Endothelial cell of umbilical vein (primary cell): ENCODE data around the gene DDX23. TPM values are rescaled to one million over a fixed set of nuclear protein-coding genes. Genes with fewer than 3 reads are reported as not detected.

Experiments used
- BruUV-seq: library from RNA; stranded (reverse); fragments of 400-500 nt; replicated peaks from 2 replicates; lab custom pipeline; 2021; lab: Mats Ljungman, UMichigan
- CTCF ChIA-PET: fragments of 300-600, 350-600 bp; sonication (Branson Sonifier 250); formaldehyde crosslinking; loops from one replicate; lab custom pipeline; 2021; ENCODE audit warnings: antibody characterized with exemption, inconsistent platforms; lab: Charles Lee
- POLR2A ChIA-PET: fragments of 300-600, 350-600 bp; sonication (Branson Sonifier 250); formaldehyde crosslinking; loops from one replicate; lab custom pipeline; 2021; ENCODE audit warnings: antibody characterized with exemption, inconsistent platforms; lab: Charles Lee
- DNase-seq: peaks from one replicate; pipeline ENCODE4 v3.0.0-alpha.2; 2011; ENCODE audit warnings: low read depth, low spot score
- FAIRE-seq: peaks from 2 replicates; lab custom pipeline; 2011; peaks lifted over from hg19 to GRCh38; lab: Jason Lieb, UNC
- H2AFZ ChIP-seq: 2 replicates; pipeline ENCODE4 v1.6.0; 2012; ENCODE audit warnings: low read depth, low read length, control low read depth, inconsistent platforms
- H3K27ac ChIP-seq: 2 replicates; pipeline ENCODE4 v1.5.1; 2011; ENCODE audit warnings: low read depth, mild to moderate bottlenecking, control low read depth, low read length, moderate library complexity; ENCODE audit not compliant: insufficient read depth
- H3K27me3 ChIP-seq, 2 experiments: 2 replicates each; pipeline versions ENCODE4 v1.6.0 to v1.6.1; 2011; ENCODE audit warnings: low read length in 2 of 2, mixed read lengths in 1 of 2; ENCODE audit not compliant: control insufficient read depth in 2 of 2, insufficient read depth in 2 of 2
- H3K36me3 ChIP-seq, 2 experiments: 2 replicates in 1 of 2; 3 replicates in 1 of 2; pipeline ENCODE4 v1.5.1; 2011; ENCODE audit warnings: low read length in 2 of 2, mild to moderate bottlenecking in 1 of 2, moderate library complexity in 1 of 2; ENCODE audit not compliant: control insufficient read depth in 2 of 2, insufficient read depth in 2 of 2; ENCODE audit errors: extremely low read depth in 1 of 2
- H3K4me1 ChIP-seq: 3 replicates; pipeline ENCODE4 v1.5.1; 2011; ENCODE audit warnings: mild to moderate bottlenecking, low read length; ENCODE audit not compliant: control insufficient read depth, insufficient read depth; ENCODE audit errors: extremely low read depth
- H3K4me2 ChIP-seq: 2 replicates; pipeline ENCODE4 v1.6.1; 2011; ENCODE audit warnings: low read length, control low read depth, mixed read lengths; ENCODE audit not compliant: insufficient read depth
- H3K4me3 ChIP-seq, 3 experiments: fragments of 200-600 bp in 1 of 3; sonication (generic), shearing (Covaris generic) in 1 of 3; replicated peaks in 1 of 3; 2 replicates each; pipeline ENCODE4 v1.5.1; 2011 to 2016; ENCODE audit warnings: control low read depth in 3 of 3, low read length in 3 of 3, mild to moderate bottlenecking in 2 of 3, inconsistent platforms in 1 of 3, low read depth in 1 of 3, moderate library complexity in 1 of 3; ENCODE audit not compliant: insufficient read depth in 1 of 3
- H3K79me2 ChIP-seq: 2 replicates; pipeline ENCODE4 v1.6.0; 2012; ENCODE audit warnings: low read length, inconsistent platforms; ENCODE audit not compliant: control insufficient read depth, insufficient read depth
- H3K9ac ChIP-seq: replicated peaks from 2 replicates; pipeline ENCODE3; 2011; ENCODE audit warnings: low read length, control low read depth; ENCODE audit not compliant: insufficient read depth; ENCODE audit errors: extremely low read depth
- H3K9me1 ChIP-seq: replicated peaks from 3 replicates; pipeline ENCODE4 v1.6.0; 2011; ENCODE audit warnings: mild to moderate bottlenecking, low read length; ENCODE audit not compliant: control insufficient read depth, insufficient read depth; ENCODE audit errors: extremely low read depth
- H3K9me3 ChIP-seq: replicated peaks from 2 replicates; pipeline ENCODE4 v1.5.1; 2012; ENCODE audit warnings: low read length, inconsistent platforms; ENCODE audit not compliant: control insufficient read depth, insufficient read depth
- H4K20me1 ChIP-seq: replicated peaks from 2 replicates; pipeline ENCODE3; 2011; ENCODE audit warnings: mild to moderate bottlenecking, low read length; ENCODE audit not compliant: control insufficient read depth, insufficient read depth; ENCODE audit errors: extremely low read depth
- CTCF ChIP-seq, 2 donors: IDR thresholded peaks; 1 replicate in 1 of 2; 2 replicates in 1 of 2; pipeline ENCODE4 v1.5.1; 2011; ENCODE audit warnings: low read length in 2 of 2, mild to moderate bottlenecking in 2 of 2, moderate library complexity in 2 of 2, control low read depth in 1 of 2, inconsistent platforms in 1 of 2, low read depth in 1 of 2; ENCODE audit not compliant: insufficient read depth in 1 of 2; ENCODE audit errors: extremely low read depth in 1 of 2
- JUN ChIP-seq: IDR thresholded peaks from 2 replicates; pipeline ENCODE4 v1.6.1; 2011; ENCODE audit warnings: borderline replicate concordance, low read depth; ENCODE audit not compliant: insufficient read length, insufficient read depth
- MAX ChIP-seq: IDR thresholded peaks from 2 replicates; pipeline ENCODE4 v1.6.1; 2011; ENCODE audit not compliant: insufficient read depth, insufficient read length
- POLR2AphosphoS5 ChIP-seq: IDR thresholded peaks from 2 replicates; pipeline ENCODE4 v1.6.1; 2012; ENCODE audit warnings: low read depth, mild to moderate bottlenecking, control low read depth, low read length, moderate library complexity; ENCODE audit not compliant: insufficient read depth
- dilution Hi-C: fragments of 300-500 bp; cut with MboI; formaldehyde crosslinking; loops from one replicate; pipeline ENCODE4 v1.15.0; 2019; ENCODE audit warnings: low sequenced_read_pairs; ENCODE audit not compliant: extremely low pct_ligation_motif_present
- intact Hi-C: fragments of 100-400 bp; cut with micrococcal nuclease; formaldehyde crosslinking; loops from one replicate; pipeline ENCODE4 v1.10.0; 2022
- polyA plus RNA-seq, 4 experiments: library from polyadenylated mRNA; depleted of rRNA in 3 of 4; stranded (reverse) in 3 of 4; unstranded in 1 of 4; fragments of >200 nt; gene quantifications; 2 replicates each; pipeline versions ENCODE4 v1.2.1 to v1.2.3, GENCODE V29; 2011 to 2012; ENCODE audit warnings: missing spikeins in 1 of 4
- total RNA-seq: library from RNA; stranded (reverse); gene quantifications from 2 replicates; pipeline ENCODE4 v1.2.3, GENCODE V29; 2021

The DDX23 gene
- total and polyA plus RNA-seq, 2 donors (not counting 3 experiments of a cell fraction or from before 2014, with no cell fraction given), result 56.0 to 107 TPM

- Histone ChIP-seq H3K27me3 (no peaks in the 10 kb centered on the region), H3K4me3 (peak overlapping the region; percentile 45 to 63 (median 54)), H3K4me1 (peaks cover 20% of the 10 kb centered on the region), H3K27ac (peak overlapping the region; percentile 10), H3K9me1 (no peaks in the 10 kb centered on the region), H2AFZ (peak overlapping the region; percentile 81), H3K4me2 (peak overlapping the region; percentile 68), H3K9me3 (no peaks in the 10 kb centered on the region), H3K79me2 (no peaks in the 10 kb centered on the region), H4K20me1 (no peaks in the 10 kb centered on the region), H3K36me3 (no peaks in the 10 kb centered on the region), H3K9ac (peak overlapping the region; percentile 47)
- dilution Hi-C loops (no loop called here), intact Hi-C loops (loop anchor here (1.0 to 2.0 kb wide), 2 partner anchors 38 to 76 kb away; partner anchors contain the start of gene DDX23)
- no TSS peak for BruUV-seq
- ChIA-PET POLR2A (no interaction called here), CTCF (interaction anchor here (0.6 to 2.6 kb wide), 19 partner anchors 9 to 174 kb away, joined by 3 to 30 read pairs (median 4); partner anchors contain the start of genes ADCY6 and KANSL2)
- DNase-seq, result peak; percentile 73
- FAIRE-seq, result peak; percentile 49
- TF ChIP-seq CTCF (IDR thresholded peaks at IDR 0.05; ENCODE audit: extremely low read depth in 1 of 2, insufficient read depth in 1 of 2, low read depth in 1 of 2, low read length in 2 of 2) (peak; percentile 98 to 100), JUN (no peak), POLR2AphosphoS5 (peak; percentile 80), MAX (peak; percentile 43)
These were observed 37.5 kb downstream of the DDX23 start for GRCh38 chr12:48814262-48815125.
